T-helper 1 cell treated with Interleukin-12 subunit alpha and Interleukin-12 subunit beta and Interleukin-4 antibody, amounts not matched to agents 30 μg/mL and 1 μg/mL, for 36 hours (primary cell): ENCODE data around the gene APOH.

Experiments
- H3K27ac Mint-ChIP-seq: one replicate; pipeline ENCODE4 v1.8.0; 2021; ENCODE audit warnings: mild to moderate bottlenecking, mixed read lengths
- H3K27me3 Mint-ChIP-seq: one replicate; pipeline ENCODE4 v1.8.0; 2021; ENCODE audit warnings: low read depth, mixed read lengths
- H3K36me3 Mint-ChIP-seq: one replicate; pipeline ENCODE4 v1.8.0; 2021; ENCODE audit warnings: low read depth, mixed read lengths
- H3K4me1 Mint-ChIP-seq: one replicate; pipeline ENCODE4 v1.8.0; 2021; ENCODE audit warnings: low read depth, mixed read lengths
- H3K4me3 Mint-ChIP-seq: one replicate; pipeline ENCODE4 v1.8.0; 2021; ENCODE audit warnings: mild to moderate bottlenecking, moderate library complexity, mixed read lengths
- H3K9me3 Mint-ChIP-seq: one replicate; pipeline ENCODE4 v1.8.0; 2021; ENCODE audit warnings: mixed read lengths

APOH gene

DNA sequence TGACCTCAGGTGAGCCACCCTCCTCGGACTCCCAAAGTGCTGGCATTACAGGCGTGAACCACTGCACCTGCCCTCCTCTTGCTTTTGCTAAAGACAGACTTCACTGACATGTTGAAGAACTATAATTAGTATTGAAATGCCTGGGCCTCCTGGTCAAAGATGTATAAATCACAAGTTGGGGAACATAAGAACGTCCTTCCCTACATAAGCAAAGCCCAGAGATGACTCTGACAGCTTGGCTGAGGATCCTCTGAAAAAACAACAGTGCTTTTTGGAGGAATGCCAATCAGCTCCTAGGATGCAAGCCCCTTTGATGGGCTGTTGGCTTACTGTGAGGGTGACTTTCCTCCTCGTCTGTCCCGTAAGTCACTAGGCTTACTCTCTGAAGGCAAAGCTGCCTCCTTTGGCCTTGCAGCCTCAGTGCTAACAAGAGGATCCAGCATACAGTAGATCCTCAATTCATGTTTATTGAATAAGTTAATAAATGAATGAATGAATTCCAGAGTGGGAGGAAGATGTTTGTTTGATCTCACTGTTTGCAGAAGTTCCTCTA lies 6.3 kb downstream of the APOH start:
- H3K27me3 Mint-ChIP-seq: peaks cover 38% of the 10 kb centered on the region
- no peaks in the 10 kb centered on the region for H3K9me3 Mint-ChIP-seq
- H3K36me3 Mint-ChIP-seq: no peaks in the 10 kb centered on the region
- no peak overlapping the region for H3K27ac Mint-ChIP-seq
- no peak overlapping the region for H3K4me3 Mint-ChIP-seq
- H3K4me1 Mint-ChIP-seq: no peaks in the 10 kb centered on the region

DNA sequence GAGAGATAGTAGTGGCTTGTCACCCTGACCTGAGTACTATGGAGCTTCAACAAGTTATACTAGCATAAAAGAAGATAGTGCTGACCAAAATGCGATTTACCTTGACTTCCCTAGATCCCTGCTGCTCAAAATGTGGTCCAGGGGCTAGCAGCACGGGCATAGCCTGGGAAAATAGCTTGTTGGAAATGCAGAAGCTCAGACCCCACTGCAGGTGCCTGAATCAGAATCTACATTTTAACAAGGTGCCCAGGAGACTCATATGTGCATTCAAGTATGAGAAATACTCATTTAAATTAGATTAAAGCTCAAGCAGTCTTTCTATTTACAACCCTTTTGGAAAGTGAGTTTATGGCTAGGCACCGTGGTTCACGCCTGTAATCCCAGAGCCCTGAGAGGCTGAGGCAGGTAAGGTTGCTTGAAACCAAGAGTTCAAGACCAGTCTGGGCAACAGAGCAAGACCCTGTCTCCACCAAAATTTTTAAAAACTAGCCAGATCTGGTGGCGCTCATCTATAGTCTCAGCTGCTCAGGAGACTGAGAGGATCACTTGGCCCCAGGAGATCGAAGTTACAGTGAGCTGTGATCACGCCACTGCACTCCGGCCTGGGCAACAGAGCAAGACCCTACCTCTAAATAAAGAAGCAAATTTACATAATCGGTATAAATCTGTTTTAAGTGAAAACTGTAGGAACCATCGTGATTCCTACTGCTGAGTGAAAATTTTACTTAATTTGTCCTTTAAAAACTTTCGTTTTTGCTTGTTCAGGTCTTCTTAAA lies 7.3 kb downstream of the APOH start:
- Mint-ChIP-seq H3K27ac (no peak overlapping the region), H3K4me3 (no peak overlapping the region), H3K27me3 (peaks cover 37% of the 10 kb centered on the region), H3K9me3 (no peaks in the 10 kb centered on the region), H3K36me3 (no peaks in the 10 kb centered on the region), H3K4me1 (no peaks in the 10 kb centered on the region)

DNA sequence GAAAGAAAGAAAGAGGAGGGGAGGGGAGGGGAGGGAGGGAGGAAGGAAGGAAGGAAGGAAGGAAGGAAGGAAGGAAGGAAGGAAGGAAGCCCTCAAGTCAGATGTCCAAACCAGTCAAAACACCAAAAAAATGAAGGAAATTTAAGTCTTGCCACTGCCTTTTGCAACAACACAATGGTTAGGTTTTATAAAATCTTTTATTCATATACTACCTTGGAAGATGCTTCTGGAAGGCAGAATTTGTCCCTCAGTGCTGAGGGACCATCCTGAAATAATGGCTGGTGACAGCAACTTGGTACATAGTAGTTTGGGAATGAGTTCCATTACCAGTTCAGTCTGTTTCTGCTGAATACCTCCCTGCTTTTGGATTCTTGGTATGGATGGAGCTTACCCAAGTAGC lies 7.9 kb downstream of the APOH start:
- Mint-ChIP-seq H3K9me3 (peaks cover 3% of the 10 kb centered on the region), H3K27me3 (peaks cover 43% of the 10 kb centered on the region), H3K27ac (no peak overlapping the region), H3K4me3 (no peak overlapping the region), H3K36me3 (no peaks in the 10 kb centered on the region), H3K4me1 (no peaks in the 10 kb centered on the region)

DNA sequence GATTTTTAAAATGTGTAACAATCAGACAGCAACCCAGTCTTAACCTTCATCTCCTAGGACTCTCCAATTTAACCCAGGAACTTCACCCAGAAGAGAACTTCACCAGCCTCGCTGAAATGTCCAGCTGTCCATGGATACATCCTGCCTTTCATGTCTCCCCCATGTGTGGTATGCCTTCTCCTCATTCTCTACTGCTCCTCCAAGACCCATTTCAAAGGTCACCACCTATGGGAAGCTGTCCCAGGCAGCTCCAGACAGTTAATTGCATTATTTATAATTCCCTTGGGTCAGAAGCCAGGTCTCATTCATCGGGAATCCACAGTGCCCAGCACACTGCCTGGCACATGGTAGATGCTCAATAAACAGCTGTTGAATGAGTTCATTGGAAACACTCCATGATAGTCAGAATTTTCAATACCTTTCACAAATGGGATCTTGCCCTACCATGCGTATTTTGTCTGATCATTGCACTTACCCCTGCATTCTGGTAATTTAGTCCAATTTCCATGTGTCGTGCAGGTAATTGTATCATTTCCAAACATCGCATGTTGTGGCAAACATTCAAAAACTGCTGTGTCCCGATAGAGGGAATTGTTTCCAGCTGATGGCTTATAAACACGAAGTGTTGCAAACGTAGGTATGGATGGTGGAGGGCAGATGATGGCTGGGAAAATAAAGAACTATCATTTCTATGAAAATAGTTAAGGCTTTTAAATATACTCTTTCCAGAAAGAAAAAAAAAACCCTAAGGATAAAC lies 9.0 kb downstream of the APOH start:
- no peak overlapping the region for H3K27ac Mint-ChIP-seq
- H3K9me3 Mint-ChIP-seq: peaks cover 3% of the 10 kb centered on the region
- no peaks in the 10 kb centered on the region for H3K4me1 Mint-ChIP-seq
- H3K36me3 Mint-ChIP-seq: no peaks in the 10 kb centered on the region
- H3K4me3 Mint-ChIP-seq: no peak overlapping the region
- peaks cover 43% of the 10 kb centered on the region for H3K27me3 Mint-ChIP-seq

DNA sequence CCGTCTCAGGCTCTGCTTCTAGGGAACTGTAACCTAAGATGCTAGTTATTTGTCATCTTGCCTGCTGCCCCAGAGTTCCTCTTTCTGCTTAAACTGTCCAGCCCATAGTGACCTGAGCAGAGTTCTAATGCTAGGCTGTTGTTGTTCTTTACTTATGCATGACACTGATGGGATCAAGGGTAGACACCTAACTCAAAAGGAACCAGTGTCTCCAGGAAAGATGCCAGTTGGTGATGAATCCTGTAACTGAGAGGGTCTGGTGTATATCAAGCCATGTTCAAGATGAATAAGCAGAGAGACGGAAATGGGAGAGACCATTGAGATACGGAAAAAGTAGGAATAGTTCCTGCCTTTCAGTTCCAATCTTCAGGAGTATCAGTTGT lies 13.7 kb downstream of the APOH start:
- Mint-ChIP-seq H3K27ac (no peak overlapping the region), H3K27me3 (peaks cover 43% of the 10 kb centered on the region), H3K9me3 (peaks cover 3% of the 10 kb centered on the region), H3K4me3 (no peak overlapping the region), H3K36me3 (no peaks in the 10 kb centered on the region), H3K4me1 (no peaks in the 10 kb centered on the region)

DNA sequence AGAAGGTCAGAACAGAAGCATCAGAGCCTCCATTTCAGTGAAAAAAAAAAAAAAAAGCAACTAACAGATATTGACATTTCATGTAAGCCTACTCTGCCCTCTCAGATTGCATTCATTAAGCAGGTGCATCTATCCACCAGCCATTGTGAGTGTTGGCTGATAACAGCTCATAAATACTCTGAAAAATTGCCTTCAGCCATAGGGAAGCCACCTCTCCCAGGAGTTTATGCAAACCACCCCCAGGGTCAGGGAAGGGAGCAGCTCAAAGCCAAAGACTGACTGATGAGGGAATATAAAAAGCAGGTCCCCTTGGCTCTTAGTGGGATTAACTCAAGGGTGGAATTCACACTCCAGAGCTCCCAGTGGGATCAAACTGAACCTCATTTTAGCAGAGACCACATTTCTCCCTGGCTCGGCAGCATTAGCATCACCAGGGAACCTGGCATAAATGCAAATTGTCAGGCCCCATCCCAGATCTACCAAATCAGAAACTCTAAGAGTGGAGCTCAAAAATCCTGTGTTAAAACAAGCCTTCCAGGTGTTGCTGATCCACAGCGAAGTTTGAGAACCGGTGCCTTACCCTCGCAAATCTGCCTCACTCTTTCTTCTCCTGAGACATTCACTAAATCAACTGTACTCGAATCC lies 14.2 kb downstream of the APOH start:
- Mint-ChIP-seq H3K4me1 (no peaks in the 10 kb centered on the region), H3K4me3 (no peak overlapping the region), H3K9me3 (peaks cover 3% of the 10 kb centered on the region), H3K27ac (no peak overlapping the region), H3K27me3 (peaks cover 43% of the 10 kb centered on the region), H3K36me3 (no peaks in the 10 kb centered on the region)

DNA sequence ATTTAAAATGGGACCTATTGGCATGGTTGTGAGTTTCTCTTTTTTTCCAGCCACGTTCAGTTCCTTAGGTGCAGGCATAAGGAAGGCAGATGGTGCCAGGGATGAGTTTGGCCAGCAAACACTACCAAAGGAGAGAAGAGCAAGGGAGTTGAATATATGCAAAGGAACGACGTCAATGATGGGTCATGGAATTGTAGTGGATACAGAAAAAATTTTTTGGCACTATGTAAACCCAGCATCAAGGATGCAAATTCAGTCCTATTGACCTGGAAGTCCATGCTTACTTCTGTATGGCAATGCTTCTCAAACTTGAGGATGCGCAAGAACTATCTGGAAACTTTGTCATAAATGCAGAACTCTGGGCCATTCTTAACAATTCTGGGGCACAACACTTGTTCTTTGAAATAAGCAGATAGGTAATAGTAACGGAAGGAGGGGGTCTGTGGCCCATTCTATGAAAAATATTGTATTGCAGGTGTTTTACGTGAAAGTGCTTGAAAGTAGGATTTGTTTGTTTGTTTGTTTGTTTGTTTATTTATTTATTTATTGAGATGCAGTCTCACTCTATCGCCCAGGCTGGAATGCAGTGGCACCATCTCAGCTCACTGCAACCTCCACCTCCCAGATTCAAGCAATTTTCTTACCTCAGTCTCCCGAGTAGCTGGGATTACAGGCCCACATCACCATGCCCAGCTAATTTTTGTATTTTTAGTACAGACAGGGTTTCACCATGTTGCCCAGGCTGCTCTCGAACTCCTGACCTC lies 18.0 kb downstream of the APOH start:
- H3K36me3 Mint-ChIP-seq: no peaks in the 10 kb centered on the region
- no peak overlapping the region for H3K4me3 Mint-ChIP-seq
- H3K27ac Mint-ChIP-seq: no peak overlapping the region
- peaks cover 24% of the 10 kb centered on the region for H3K27me3 Mint-ChIP-seq
- no peaks in the 10 kb centered on the region for H3K9me3 Mint-ChIP-seq
- H3K4me1 Mint-ChIP-seq: no peaks in the 10 kb centered on the region

DNA sequence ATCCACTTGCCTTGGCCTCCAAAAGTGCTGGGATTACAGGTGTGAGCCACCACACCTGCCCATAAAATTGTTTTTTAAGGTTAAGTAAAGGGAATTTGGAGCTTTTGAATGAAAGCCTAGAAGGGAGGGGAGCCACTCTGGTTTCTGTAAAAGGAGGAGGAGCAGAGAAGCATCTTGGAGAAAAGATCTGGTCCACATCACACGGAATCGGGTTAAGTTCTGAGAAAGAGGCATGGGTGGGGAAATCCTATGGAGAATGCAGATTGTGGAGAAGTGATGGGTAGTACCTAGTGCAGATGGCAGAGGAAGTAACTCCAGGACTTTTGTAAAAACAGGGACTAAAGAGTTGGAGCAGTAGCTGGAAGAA lies 19.0 kb downstream of the APOH start:
- Mint-ChIP-seq H3K36me3 (no peaks in the 10 kb centered on the region), H3K4me1 (no peaks in the 10 kb centered on the region), H3K27ac (no peak overlapping the region), H3K9me3 (no peaks in the 10 kb centered on the region), H3K4me3 (no peak overlapping the region), H3K27me3 (peaks cover 24% of the 10 kb centered on the region)

DNA sequence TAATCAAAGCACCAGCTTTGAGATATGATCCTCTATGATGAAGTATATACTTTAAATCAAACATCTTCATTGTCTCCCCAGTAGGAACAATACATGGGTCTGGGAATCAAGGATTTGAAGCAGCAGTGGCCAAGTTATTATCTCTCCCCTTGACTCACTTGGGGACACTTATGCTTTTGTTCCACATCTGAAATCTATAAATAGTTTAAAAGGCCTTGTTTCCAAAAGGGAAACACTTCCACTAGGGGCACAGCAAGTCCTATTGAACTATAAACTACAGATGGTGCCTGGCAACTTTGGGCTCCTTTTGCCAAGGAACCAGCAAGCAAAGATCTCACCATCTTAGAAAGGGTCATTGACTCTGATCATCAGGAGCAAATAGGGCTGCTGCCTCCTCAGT lies 21.3 kb downstream of the APOH start:
- Mint-ChIP-seq H3K27ac (no peak overlapping the region), H3K9me3 (no peaks in the 10 kb centered on the region), H3K27me3 (peaks cover 17% of the 10 kb centered on the region), H3K36me3 (no peaks in the 10 kb centered on the region), H3K4me1 (no peaks in the 10 kb centered on the region), H3K4me3 (no peak overlapping the region)

DNA sequence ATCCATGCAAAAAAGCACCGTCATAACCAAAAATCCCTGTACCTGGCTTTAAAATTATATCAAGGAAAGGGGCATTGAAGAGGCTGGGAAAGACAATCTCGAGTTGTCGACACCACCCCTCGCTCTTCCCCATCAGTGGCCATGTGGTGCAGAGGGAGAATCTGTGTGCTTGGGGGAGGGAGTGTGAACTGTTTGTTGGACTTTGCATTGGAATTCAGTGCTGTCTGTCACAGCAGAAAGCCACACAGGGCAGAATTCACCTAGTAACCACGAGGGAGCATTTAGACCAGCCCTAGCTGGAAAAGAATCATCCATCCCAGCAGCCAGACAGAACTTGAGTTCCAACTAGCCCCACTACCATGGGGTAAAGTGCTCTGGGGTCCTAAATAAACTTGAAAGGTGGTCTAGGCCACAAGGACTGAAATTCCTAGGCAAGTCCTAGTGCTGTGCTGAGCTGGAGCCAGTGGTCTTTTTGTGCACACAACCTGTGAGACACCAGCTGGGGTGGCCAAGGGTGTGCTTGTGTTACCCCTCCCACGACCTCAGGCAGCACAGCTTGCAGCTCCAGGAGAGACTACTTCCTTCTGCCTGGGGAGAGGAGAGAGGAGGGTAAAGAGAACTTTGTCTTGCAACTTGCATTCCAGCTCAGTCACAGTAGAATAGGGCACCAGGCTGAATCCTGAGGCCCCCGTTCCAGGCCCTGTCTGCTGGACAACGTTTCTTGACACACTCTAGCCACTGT lies 25.8 kb downstream of the APOH start:
- Mint-ChIP-seq H3K36me3 (no peaks in the 10 kb centered on the region), H3K27ac (no peak overlapping the region), H3K4me3 (no peak overlapping the region), H3K4me1 (peaks cover 15% of the 10 kb centered on the region), H3K27me3 (peaks cover 6% of the 10 kb centered on the region), H3K9me3 (no peaks in the 10 kb centered on the region)

DNA sequence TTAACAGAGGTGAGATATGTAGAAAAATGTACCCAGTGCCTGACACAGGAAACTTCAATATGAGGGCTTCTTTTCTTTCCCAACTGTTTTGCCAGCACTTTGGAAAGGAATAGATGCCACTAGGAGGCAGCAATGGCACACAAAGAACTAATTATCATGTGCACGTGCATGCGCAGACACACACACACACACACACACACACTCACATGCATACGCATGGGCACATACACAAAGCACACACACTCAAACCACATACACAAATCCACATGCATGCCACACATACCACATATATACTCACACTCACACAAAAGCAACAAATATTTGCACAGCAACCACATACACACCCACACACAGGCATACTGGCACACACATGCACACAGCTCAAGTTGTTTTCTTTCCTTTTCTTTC lies 28.5 kb downstream of the APOH start:
- H3K4me1 Mint-ChIP-seq: peaks cover 15% of the 10 kb centered on the region
- no peaks in the 10 kb centered on the region for H3K36me3 Mint-ChIP-seq
- H3K27me3 Mint-ChIP-seq: peaks cover 6% of the 10 kb centered on the region
- H3K9me3 Mint-ChIP-seq: no peaks in the 10 kb centered on the region
- no peak overlapping the region for H3K4me3 Mint-ChIP-seq
- H3K27ac Mint-ChIP-seq: no peak overlapping the region

DNA sequence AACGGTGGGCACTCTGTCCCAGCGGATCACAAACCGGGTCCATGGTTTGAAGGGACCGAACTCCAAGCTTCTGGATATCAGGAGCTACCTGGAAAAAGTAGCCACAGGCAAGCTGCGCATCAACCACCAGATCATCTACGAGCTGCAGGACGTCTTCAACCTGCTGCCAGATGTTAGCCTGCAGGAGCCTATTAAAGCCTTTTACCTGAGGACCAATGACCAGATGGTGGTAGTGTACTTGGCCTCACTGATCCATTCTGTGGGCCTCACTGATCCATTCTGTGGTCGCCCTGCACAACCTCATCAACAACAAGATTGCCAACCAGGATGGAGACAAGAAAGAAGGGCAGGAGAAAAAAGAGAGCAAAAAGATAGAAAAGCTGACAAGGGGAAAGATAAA lies 31.0 kb downstream of the APOH start:
- Mint-ChIP-seq H3K27me3 (peaks cover 6% of the 10 kb centered on the region), H3K4me3 (no peak overlapping the region), H3K36me3 (no peaks in the 10 kb centered on the region), H3K4me1 (peaks cover 15% of the 10 kb centered on the region), H3K27ac (no peak overlapping the region), H3K9me3 (no peaks in the 10 kb centered on the region)

DNA sequence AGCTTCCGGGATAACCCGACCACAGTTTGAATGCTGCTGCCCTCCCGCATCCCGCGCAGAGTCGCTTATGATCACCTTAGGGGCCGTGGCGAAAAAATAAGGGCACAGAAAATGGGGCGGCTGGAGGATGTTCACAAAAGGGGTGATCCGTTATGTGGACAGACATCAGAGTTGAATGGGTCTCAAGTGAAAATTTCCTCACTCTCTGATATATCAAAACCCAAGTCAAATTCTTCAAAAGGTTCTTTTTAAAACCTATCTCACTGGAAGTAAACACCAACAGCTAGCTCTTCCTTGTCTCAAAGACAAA lies 36.9 kb downstream of the APOH start:
- Mint-ChIP-seq H3K4me3 (peak overlapping the region; percentile 65), H3K27ac (peak overlapping the region; percentile 56), H3K36me3 (no peaks in the 10 kb centered on the region), H3K27me3 (no peaks in the 10 kb centered on the region), H3K9me3 (no peaks in the 10 kb centered on the region), H3K4me1 (peaks cover 14% of the 10 kb centered on the region)
